Left lung (tissue), 10 donors: ENCODE measurements around the gene CCM2L. TPM values are rescaled to one million over a fixed set of nuclear protein-coding genes. Genes with fewer than 3 reads are reported as not detected.

Experiments
- ATAC-seq: fragments of 200-7000 bp; cut with Tn5 transposase; one replicate; pipeline ENCODE4 v1.9.1; 2020; ENCODE audit warnings: moderate library complexity
- DNase-seq, 4 donors: peaks; one replicate each; pipeline ENCODE4 v3.0.0-alpha.2; 2013 to 2020
- H3K27ac ChIP-seq, 2 donors: fragments of 200-600 bp; sonication (generic) in 1 of 2; one replicate each; pipeline versions ENCODE4 v1.5.0 to v1.8.0; 2020 to 2021
- H3K27me3 ChIP-seq, 2 donors: fragments of 200-600 bp; sonication (generic) in 1 of 2; one replicate each; pipeline versions ENCODE4 v1.5.0 to v1.8.0; 2020 to 2021
- H3K36me3 ChIP-seq, 2 donors: fragments of 200-600 bp; sonication (generic) in 1 of 2; one replicate each; pipeline versions ENCODE4 v1.5.0 to v1.8.0; 2020 to 2021
- H3K4me1 ChIP-seq, 2 donors: fragments of 200-600 bp; one replicate each; pipeline ENCODE4 v1.8.0; 2021
- H3K4me3 ChIP-seq, 2 donors: fragments of 200-600 bp; sonication (generic) in 1 of 2; one replicate each; pipeline versions ENCODE4 v1.5.0 to v1.8.0; 2020 to 2021; ENCODE audit warnings: mild to moderate bottlenecking in 1 of 2
- H3K9me3 ChIP-seq, 2 donors: fragments of 200-600 bp; sonication (generic) in 1 of 2; one replicate each; pipeline versions ENCODE4 v1.5.0 to v1.8.0; 2020 to 2021
- intact Hi-C, 2 donors: fragments of 100-400 bp; cut with DNase I; formaldehyde crosslinking; loops; one replicate each; pipeline versions ENCODE4 v1.11.2 to v1.14.2; 2022
- polyA plus RNA-seq, 6 donors: library from polyadenylated mRNA; unstranded; fragments of 120-200 nt; gene quantifications; one replicate each; pipeline ENCODE4 v1.2.1, GENCODE V29; 2013; ENCODE audit not compliant: insufficient read length in 6 of 6
- total RNA-seq, 2 donors: library from RNA; stranded (reverse); fragmentation: NEBNext Ultra II Directional; extraction: Animal tissue kit (Norgen Biotek cat#: 25700); gene quantifications; one replicate each; pipeline ENCODE4 v1.2.1, GENCODE V29; 2021
- TF ChIP-seq, protein P1 (sequence below), 2 donors: fragments of 200-600 bp; sonication (generic) in 1 of 2; IDR thresholded peaks; one replicate each; pipeline versions ENCODE4 v1.5.0 to v1.8.0; 2021; ENCODE audit warnings: antibody characterized with exemption in 2 of 2
- donor health status: DM: no; HTN: yes; CAD: no.
- donor health status: DM: no; HTN: no; CAD: no.

CCM2L gene
- total and polyA plus RNA-seq, 8 donors, result 6.8 to 16.5 (median 13.1) TPM

DNA sequence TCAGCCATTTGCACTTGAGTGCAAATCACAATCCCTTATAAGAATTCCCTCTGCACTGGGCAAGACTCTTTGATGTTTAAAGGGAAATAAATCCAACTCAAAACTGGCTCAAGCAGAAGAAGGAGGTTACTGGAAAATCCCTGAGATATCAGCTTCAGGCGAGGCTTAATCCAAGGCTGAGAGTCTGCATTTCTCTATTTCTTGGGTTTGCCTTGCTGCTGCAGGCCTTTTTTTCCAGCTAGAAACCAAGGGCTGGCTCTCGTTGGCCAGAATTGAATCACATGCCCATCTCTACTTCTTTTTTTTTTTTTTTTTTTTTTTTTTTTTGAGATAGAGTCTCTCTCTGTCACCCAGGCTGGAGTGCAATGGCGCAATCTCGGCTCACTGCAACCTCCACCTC is 53.5 kb downstream of the CCM2L start:
- intact Hi-C loops, result no loop called here
- Histone ChIP-seq H3K4me3 (peak overlapping the region in 1 of 2 donors; percentile 31), H3K36me3 (peaks cover 0 to 5% of the 10 kb centered on the region in 2 donors), H3K27me3 (peaks cover 0 to 30% of the 10 kb centered on the region in 2 donors), H3K4me1 (peaks cover 0 to 84% of the 10 kb centered on the region in 2 donors), H3K27ac (peak overlapping the region in 1 of 2 donors; percentile 91), H3K9me3 (no peaks in the 10 kb centered on the region)
- DNase-seq (peak in 1 of 4 donors; percentile 38), ATAC-seq (peak; percentile 54)
- TF ChIP-seq, protein P1, sequence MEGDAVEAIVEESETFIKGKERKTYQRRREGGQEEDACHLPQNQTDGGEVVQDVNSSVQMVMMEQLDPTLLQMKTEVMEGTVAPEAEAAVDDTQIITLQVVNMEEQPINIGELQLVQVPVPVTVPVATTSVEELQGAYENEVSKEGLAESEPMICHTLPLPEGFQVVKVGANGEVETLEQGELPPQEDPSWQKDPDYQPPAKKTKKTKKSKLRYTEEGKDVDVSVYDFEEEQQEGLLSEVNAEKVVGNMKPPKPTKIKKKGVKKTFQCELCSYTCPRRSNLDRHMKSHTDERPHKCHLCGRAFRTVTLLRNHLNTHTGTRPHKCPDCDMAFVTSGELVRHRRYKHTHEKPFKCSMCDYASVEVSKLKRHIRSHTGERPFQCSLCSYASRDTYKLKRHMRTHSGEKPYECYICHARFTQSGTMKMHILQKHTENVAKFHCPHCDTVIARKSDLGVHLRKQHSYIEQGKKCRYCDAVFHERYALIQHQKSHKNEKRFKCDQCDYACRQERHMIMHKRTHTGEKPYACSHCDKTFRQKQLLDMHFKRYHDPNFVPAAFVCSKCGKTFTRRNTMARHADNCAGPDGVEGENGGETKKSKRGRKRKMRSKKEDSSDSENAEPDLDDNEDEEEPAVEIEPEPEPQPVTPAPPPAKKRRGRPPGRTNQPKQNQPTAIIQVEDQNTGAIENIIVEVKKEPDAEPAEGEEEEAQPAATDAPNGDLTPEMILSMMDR (IDR thresholded peaks at IDR 0.05), result no peak

DNA sequence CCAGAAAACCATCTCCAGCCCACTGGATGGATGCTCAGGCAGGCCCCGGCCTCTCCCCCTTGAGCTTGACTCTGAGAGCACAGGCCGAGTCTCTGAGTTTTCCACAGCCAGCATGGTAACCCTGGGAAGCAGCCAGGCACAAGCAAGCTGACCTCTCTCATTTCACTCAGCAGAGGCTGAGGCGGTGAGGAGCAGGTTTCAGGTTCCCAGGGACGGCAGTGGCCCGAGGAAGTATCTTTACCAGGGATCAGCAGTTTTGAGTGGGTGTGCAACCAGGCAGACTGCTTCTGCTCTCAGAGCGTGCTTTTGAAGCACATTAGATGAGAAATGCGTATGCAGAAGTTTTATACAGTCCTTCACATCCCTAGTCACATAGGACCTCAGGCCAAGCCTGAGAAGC is 54.4 kb downstream of the CCM2L start:
- TF ChIP-seq, protein P1 (IDR thresholded peaks at IDR 0.05), result no peak

DNA sequence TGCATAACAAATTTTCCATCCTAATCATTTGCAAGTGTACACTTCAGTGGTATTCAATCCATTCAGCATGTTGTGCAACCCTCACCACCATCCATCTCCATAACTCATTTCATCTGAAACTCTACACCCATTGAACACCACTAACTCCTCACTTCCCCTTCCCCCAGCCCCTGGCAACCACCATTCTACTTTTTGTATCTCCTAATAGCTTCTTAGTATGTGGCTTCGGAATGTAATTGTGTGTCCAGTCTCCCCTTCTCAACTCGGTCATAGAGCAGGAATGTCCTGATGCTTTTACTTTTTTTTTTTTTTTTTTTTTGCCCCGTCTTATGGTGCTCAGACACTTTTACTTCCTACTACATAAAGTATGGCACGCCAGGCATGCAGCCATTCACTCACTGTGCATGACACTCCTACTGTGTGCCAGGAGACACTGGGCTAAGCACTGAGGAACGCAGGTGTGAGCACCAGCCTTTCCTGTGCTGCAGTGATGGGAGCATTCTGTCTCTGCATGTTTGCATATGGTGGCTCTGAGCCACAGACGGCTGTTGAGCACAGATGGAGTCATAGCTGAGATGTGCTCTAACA is 57.1 kb downstream of the CCM2L start:
- Histone ChIP-seq H3K36me3 (peaks cover 0 to 11% of the 10 kb centered on the region in 2 donors), H3K27me3 (peaks cover 0 to 16% of the 10 kb centered on the region in 2 donors), H3K4me3 (no peak overlapping the region), H3K9me3 (no peaks in the 10 kb centered on the region), H3K27ac (peak overlapping the region in 1 of 2 donors; percentile 86), H3K4me1 (peaks cover 6 to 83% of the 10 kb centered on the region in 2 donors)
- peak in 1 of 4 donors; percentile 34 for DNase-seq
- no peak for ATAC-seq
- intact Hi-C loops, result no loop called here
- TF ChIP-seq, protein P1 (IDR thresholded peaks at IDR 0.05), result no peak

More for the DNA sequence above, 54.4 kb downstream of the CCM2L start:
- Histone ChIP-seq H3K4me3 (no peak overlapping the region), H3K4me1 (peaks cover 6 to 80% of the 10 kb centered on the region in 2 donors), H3K27me3 (peaks cover 0 to 30% of the 10 kb centered on the region in 2 donors), H3K9me3 (no peaks in the 10 kb centered on the region), H3K36me3 (peaks cover 0 to 5% of the 10 kb centered on the region in 2 donors), H3K27ac (peak overlapping the region in 1 of 2 donors; percentile 91)
- intact Hi-C loops, result no loop called here
- ATAC-seq (peak; percentile 10), DNase-seq (peak in 1 of 4 donors; percentile 35)

DNA sequence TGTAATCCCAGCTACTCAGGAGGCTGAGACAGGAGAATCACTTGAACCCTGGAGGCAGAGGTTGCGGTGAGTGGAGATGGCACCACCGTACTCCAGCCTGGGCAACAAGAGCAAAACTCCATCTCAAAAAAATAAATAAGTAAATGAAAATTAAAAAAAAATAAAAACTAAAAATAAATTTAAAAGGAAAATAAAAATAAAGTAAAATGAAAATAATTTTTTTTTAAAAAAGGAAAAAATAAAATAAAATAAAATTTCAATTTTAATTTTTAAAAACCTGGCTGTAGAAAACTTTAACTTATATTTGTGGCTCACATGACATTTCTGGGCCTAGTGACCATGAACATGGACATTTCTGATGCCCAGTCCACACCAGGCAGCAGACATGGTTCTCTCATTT is 57.9 kb downstream of the CCM2L start:
- peaks cover 0 to 17% of the 10 kb centered on the region in 2 donors for H3K36me3 ChIP-seq
- peak overlapping the region; percentile 46 to 86 for H3K27ac ChIP-seq
- peaks cover 0 to 8% of the 10 kb centered on the region in 2 donors for H3K27me3 ChIP-seq
- H3K9me3 ChIP-seq, result no peaks in the 10 kb centered on the region
- H3K4me3 ChIP-seq, result no peak overlapping the region
- no peak for DNase-seq
- no peak for ATAC-seq
- peaks cover 6 to 78% of the 10 kb centered on the region in 2 donors for H3K4me1 ChIP-seq
- intact Hi-C loops, result no loop called here
- TF ChIP-seq, protein P1 (IDR thresholded peaks at IDR 0.05), result no peak

DNA sequence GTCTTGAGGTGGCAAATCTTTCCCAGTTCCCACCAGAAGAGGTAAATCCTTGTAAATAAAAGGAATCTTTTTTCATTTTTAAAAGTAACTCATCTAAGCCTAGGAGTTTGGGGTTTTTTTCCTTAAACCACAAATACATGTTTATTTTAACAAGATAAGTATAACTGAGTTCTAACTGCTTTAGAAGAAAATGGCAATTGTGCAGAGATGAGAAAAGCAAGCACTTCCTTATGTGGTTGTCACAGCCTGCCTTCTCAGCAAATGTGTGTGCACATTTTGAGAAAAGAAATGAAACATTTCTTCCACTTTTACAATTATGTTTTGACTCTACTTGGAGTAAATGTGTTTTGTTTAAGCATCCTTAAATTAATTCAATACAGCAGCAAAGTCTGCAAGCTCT is 59.5 kb downstream of the CCM2L start:
- Histone ChIP-seq H3K9me3 (no peaks in the 10 kb centered on the region), H3K27me3 (peaks cover 0 to 5% of the 10 kb centered on the region in 2 donors), H3K4me1 (peaks cover 6 to 65% of the 10 kb centered on the region in 2 donors), H3K36me3 (peaks cover 0 to 33% of the 10 kb centered on the region in 2 donors), H3K4me3 (no peak overlapping the region), H3K27ac (peak overlapping the region in 1 of 2 donors; percentile 86)
- intact Hi-C loops, result no loop called here
- peak; percentile 20 for ATAC-seq
- DNase-seq, result no peak
- TF ChIP-seq, protein P1 (IDR thresholded peaks at IDR 0.05), result no peak
